Calu3 (cell line): Measurements from ENCODE around the gene PRSS27. TPM values are rescaled to one million over a fixed set of nuclear protein-coding genes. Genes with fewer than 3 reads are reported as not detected.

Experiments used
- BruUV-seq: library from RNA; stranded (reverse); fragments of 400-500 nt; replicated peaks from 2 replicates; lab custom pipeline; 2021; lab: Mats Ljungman, UMichigan
- CTCF ChIA-PET: fragments of 300-600 bp; sonication (Branson Sonifier 250); formaldehyde crosslinking; loops from one replicate; lab custom pipeline; 2022; ENCODE audit warnings: antibody characterized with exemption; lab: Charles Lee
- DNase-seq: peaks from one replicate; pipeline ENCODE4 v3.0.0; 2022
- H3K27ac Mint-ChIP-seq: one replicate; pipeline ENCODE4 v1.8.0; 2022; ENCODE audit warnings: mixed read lengths; ENCODE audit not compliant: unreplicated experiment
- H3K27me3 Mint-ChIP-seq: one replicate; pipeline ENCODE4 v1.8.0; 2022; ENCODE audit warnings: mixed read lengths; ENCODE audit not compliant: unreplicated experiment
- H3K36me3 Mint-ChIP-seq: one replicate; pipeline ENCODE4 v1.8.0; 2022; ENCODE audit warnings: mild to moderate bottlenecking, moderate library complexity, mixed read lengths; ENCODE audit not compliant: insufficient read depth, unreplicated experiment
- H3K4me1 Mint-ChIP-seq: one replicate; pipeline ENCODE4 v1.8.0; 2022; ENCODE audit warnings: mild to moderate bottlenecking, low read depth, mixed read lengths; ENCODE audit not compliant: unreplicated experiment
- H3K4me3 Mint-ChIP-seq: one replicate; pipeline ENCODE4 v1.8.0; 2022; ENCODE audit warnings: mild to moderate bottlenecking, low read depth, moderate library complexity, mixed read lengths; ENCODE audit not compliant: unreplicated experiment
- H3K9me3 Mint-ChIP-seq: one replicate; pipeline ENCODE4 v1.8.0; 2022; ENCODE audit warnings: low read depth, mixed read lengths; ENCODE audit not compliant: unreplicated experiment
- CTCF ChIP-seq: fragments of 200-600 bp; IDR thresholded peaks from one replicate; pipeline ENCODE4 v1.8.0; 2022; ENCODE audit warnings: antibody characterized with exemption; ENCODE audit not compliant: unreplicated experiment
- intact Hi-C: fragments of 100-400 bp; cut with micrococcal nuclease; formaldehyde crosslinking; loops from one replicate; pipeline ENCODE4 v1.10.0; 2022; ENCODE audit not compliant: unreplicated experiment
- total RNA-seq: library from RNA; stranded (reverse); gene quantifications from 2 replicates; pipeline ENCODE4 v1.2.3, GENCODE V29; 2022

Gene PRSS27
- total RNA-seq, 1 experiment from 2014 or later, result 2.4 TPM

DNA sequence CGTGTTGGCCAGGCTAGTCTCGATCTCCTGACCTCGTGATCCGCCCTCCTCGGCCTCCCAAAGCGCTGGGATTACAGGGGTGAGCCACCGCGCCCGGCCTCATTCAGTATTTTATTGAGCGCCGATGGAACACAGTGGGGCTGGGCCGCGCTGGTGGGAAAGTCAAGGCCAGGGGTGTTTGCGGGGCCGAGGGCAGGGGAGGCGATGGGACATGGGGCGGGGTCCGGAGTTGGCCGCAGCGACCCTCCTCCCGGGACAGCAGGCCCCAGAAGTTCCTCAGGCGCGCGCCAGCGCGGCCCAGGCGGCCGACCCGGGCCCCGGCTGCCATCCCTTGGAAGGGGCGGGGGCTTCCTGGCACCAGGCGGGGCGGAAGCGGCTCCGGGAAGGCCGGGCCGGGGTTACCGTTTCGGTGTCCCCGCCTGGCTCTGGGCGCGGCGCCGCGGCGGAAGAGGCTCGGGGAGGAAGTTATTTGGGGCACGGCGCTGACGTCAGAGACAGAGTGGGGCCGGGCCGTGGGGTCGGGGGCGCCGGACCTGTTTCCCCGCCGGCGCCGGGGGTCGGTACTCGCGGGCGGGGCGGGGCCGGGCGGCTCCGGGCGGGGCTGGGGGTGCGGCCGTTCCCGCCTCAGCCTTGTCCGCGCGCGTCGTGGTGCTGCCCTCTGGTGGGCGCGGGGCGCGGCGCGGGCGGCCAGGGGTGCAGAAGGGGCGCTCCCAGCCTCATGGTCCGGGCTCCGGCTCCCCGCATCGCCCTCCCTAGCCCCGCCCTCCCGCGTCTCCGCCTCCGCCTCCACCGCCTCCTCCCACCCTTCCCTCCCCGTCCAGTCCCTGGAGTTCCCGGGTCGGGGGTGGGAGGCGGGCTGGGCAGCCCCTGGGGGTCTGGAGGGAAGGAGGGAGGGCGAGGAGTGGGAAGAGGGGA, 952 bp upstream of the PRSS27 start:
- Mint-ChIP-seq H3K4me3 (peak overlapping the region; percentile 69), H3K9me3 (no peaks in the 10 kb centered on the region), H3K36me3 (peaks cover 21% of the 10 kb centered on the region), H3K27me3 (peaks cover 32% of the 10 kb centered on the region), H3K27ac (peak overlapping the region; percentile 61), H3K4me1 (peaks cover 17% of the 10 kb centered on the region)
- BruUV-seq, result no TSS peak
- intact Hi-C loops, result no loop called here
- CTCF ChIA-PET, result interaction anchor here (0.7 kb wide), 1 partner anchor 188 kb away, joined by 3 read pairs; no protein-coding TSS in a partner anchor
- DNase-seq, result peak; percentile 94
- peak; percentile 82 for TF ChIP-seq CTCF

- Mint-ChIP-seq H3K27me3 (peaks cover 36% of the 10 kb centered on the region), H3K4me3 (peak overlapping the region; percentile 69), H3K4me1 (peaks cover 26% of the 10 kb centered on the region), H3K27ac (no peak overlapping the region), H3K36me3 (peaks cover 28% of the 10 kb centered on the region), H3K9me3 (no peaks in the 10 kb centered on the region)
- CTCF ChIA-PET, result no interaction called here
- no peak for TF ChIP-seq CTCF
- BruUV-seq, result no TSS peak
- intact Hi-C loops, result no loop called here
- DNase-seq, result peak; percentile 80
Measured at GRCh38 chr16:2719328-2720063, 528 bp downstream of the PRSS27 start.

- peaks cover 39% of the 10 kb centered on the region for H3K36me3 Mint-ChIP-seq
- no peak overlapping the region for H3K4me3 Mint-ChIP-seq
- no peak overlapping the region for H3K27ac Mint-ChIP-seq
- BruUV-seq, result no TSS peak
- intact Hi-C loops, result no loop called here
- CTCF ChIA-PET, result no interaction called here
- no peak for TF ChIP-seq CTCF
- H3K9me3 Mint-ChIP-seq, result no peaks in the 10 kb centered on the region
- H3K27me3 Mint-ChIP-seq, result peaks cover 45% of the 10 kb centered on the region
- DNase-seq, result no peak
- peaks cover 23% of the 10 kb centered on the region for H3K4me1 Mint-ChIP-seq
Measured at GRCh38 chr16:2717383-2718263, 2.4 kb downstream of the PRSS27 start.

GRCh38 chr16:2716948-2717347, 3.1 kb downstream of the PRSS27 start:
- intact Hi-C loops, result no loop called here
- no peaks in the 10 kb centered on the region for H3K9me3 Mint-ChIP-seq

More at GRCh38 chr16:2716948-2717347, 3.1 kb downstream of the PRSS27 start:
- H3K27me3 Mint-ChIP-seq, result peaks cover 52% of the 10 kb centered on the region
- peaks cover 23% of the 10 kb centered on the region for H3K4me1 Mint-ChIP-seq
- CTCF ChIA-PET, result no interaction called here
- BruUV-seq, result no TSS peak
- H3K36me3 Mint-ChIP-seq, result peaks cover 45% of the 10 kb centered on the region
- no peak for DNase-seq
- TF ChIP-seq CTCF, result no peak
- no peak overlapping the region for H3K27ac Mint-ChIP-seq
- no peak overlapping the region for H3K4me3 Mint-ChIP-seq
